Skin of body (tissue), 2 donors: ENCODE data around the gene AUTS2. TPM values are rescaled to one million over a fixed set of nuclear protein-coding genes. Genes with fewer than 3 reads are reported as not detected.
"Not testable (repeated sequence)": the region's sequence is repeated elsewhere in the genome, so short reads cannot be mapped to it uniquely, and the experiment has no call there.

Experiments used
- DNase-seq: peaks from one replicate; lab custom pipeline; 2025; lab: John Stamatoyannopoulos, UW
- total RNA-seq: library from RNA; depleted of rRNA; stranded (reverse); fragments of >200 nt; gene quantifications from one replicate; pipeline ENCODE4 v1.2.3, GENCODE V29; 2014

AUTS2 gene
- total RNA-seq, 1 donor from 2014 or later: 61.0 TPM

GRCh38 chr7:69782917-69783684, 184.8 kb downstream of the AUTS2 start:
- DNase-seq: peak; percentile 57

GRCh38 chr7:69786130-69786529, 187.9 kb downstream of the AUTS2 start:
- not testable (repeated sequence) for DNase-seq

GRCh38 chr7:69786730-69787395, 188.6 kb downstream of the AUTS2 start:
- no peak for DNase-seq

- no peak for DNase-seq
Observed at GRCh38 chr7:69787736-69788431, 189.6 kb downstream of the AUTS2 start.

- DNase-seq: no peak
Observed at GRCh38 chr7:69789563-69789962, 191.3 kb downstream of the AUTS2 start.

- no peak for DNase-seq
Observed at GRCh38 chr7:69790977-69791724, 192.9 kb downstream of the AUTS2 start.

GRCh38 chr7:69791739-69792138, 193.5 kb downstream of the AUTS2 start:
- no peak for DNase-seq

- DNase-seq: no peak
Observed at GRCh38 chr7:69795932-69796331, 197.7 kb downstream of the AUTS2 start.

GRCh38 chr7:69796416-69796815, 198.1 kb downstream of the AUTS2 start:
- no peak for DNase-seq

GRCh38 chr7:69799048-69799697, 200.9 kb downstream of the AUTS2 start:
- DNase-seq: no peak

GRCh38 chr7:69799990-69800389, 201.7 kb downstream of the AUTS2 start:
- no peak for DNase-seq

- DNase-seq: no peak
Observed at GRCh38 chr7:69800495-69800894, 202.2 kb downstream of the AUTS2 start.

GRCh38 chr7:69801729-69802682, 203.7 kb downstream of the AUTS2 start:
- DNase-seq: no peak

- no peak for DNase-seq
Observed at GRCh38 chr7:69803699-69804516, 205.6 kb downstream of the AUTS2 start.

- no peak for DNase-seq
Observed at GRCh38 chr7:69804962-69805361, 206.7 kb downstream of the AUTS2 start.

GRCh38 chr7:69808391-69808790, 210.1 kb downstream of the AUTS2 start:
- DNase-seq: no peak

GRCh38 chr7:69811476-69812308, 213.4 kb downstream of the AUTS2 start:
- no peak for DNase-seq

GRCh38 chr7:69812756-69813155, 214.5 kb downstream of the AUTS2 start:
- no peak for DNase-seq
